ENCODE measurements around the gene COLEC11. TPM values are rescaled to one million over a fixed set of nuclear protein-coding genes. Genes with fewer than 3 reads are reported as not detected.

Gene COLEC11
- total and polyA plus RNA-seq, 9 of the 15 experiments (the other 6 are each of a cell fraction or from before 2014, with no cell fraction given), result 0.32 to 4.3 (median 1.8) TPM

DNA sequence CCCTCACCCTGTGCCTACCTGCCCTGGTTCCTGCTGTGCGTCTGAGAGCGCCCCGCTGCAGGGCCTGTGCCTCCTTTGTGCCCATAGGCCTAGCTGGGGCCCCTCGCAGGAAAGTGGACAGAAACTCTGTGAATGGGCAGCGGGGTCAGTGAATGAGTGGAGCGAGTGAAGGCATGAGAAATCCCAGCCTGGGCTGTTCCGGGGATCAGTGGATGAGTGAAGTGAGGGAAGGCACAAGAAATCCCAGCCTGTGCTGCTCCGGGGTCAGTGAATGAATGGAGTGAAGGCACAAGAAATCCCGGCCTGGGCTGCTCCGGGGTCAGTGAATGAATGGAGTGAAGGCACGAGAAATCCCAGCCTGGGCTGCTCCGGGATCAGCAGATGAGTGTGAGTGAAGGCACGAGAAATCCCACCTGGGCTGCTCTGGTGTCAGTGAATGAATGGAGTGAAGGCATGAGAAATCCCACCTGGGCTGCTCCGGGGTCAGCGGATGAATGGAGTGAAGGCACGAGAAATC is 2.0 kb downstream of the COLEC11 start:
- Histone ChIP-seq H2AFZ (ENCODE audit: low read depth, low read length) (0 out of 2 replicates have a peak overlapping the region, but pooled peaks have one; percentile 27), H3K9ac (ENCODE audit: insufficient read depth in 1 of 2, low read depth in 2 of 2, low read length in 2 of 2) (peak overlapping the region in 1 of 2 experiments; percentile 76; a peak in 2 of 4 replicates), H3K9me1 (ENCODE audit: control insufficient read depth, insufficient read depth, low read length) (no peaks in the 10 kb centered on the region), H3K4me2 (ENCODE audit: insufficient read depth, low read length) (no peak overlapping the region), H3K79me2 (ENCODE audit: control insufficient read depth, insufficient read depth, low read length) (peaks cover 1% of the 10 kb centered on the region; the same call in 1 of the 3 replicates), H3K4me1 (replicated peaks in 1 of 2; ENCODE audit: control insufficient read depth in 2 of 2, insufficient read depth in 2 of 2, low read length in 2 of 2) (peaks cover 24 to 49% of the 10 kb centered on the region in 2 experiments; a peak in 4 of 5 replicates), H3K27ac (ENCODE audit: extremely low read depth, low read depth, low read length) (no peak overlapping the region), H3K9me3 (replicated peaks; ENCODE audit: control insufficient read depth, insufficient read depth, low read depth, low read length) (no peaks in the 10 kb centered on the region), H3K4me3 (no peak overlapping the region), H3K27me3 (ENCODE audit: control insufficient read depth in 2 of 2, insufficient read depth in 2 of 2, low read length in 2 of 2) (no peaks in the 10 kb centered on the region), H4K20me1 (replicated peaks; ENCODE audit: control insufficient read depth, insufficient read depth, low read length) (no peaks in the 10 kb centered on the region), H3K36me3 (ENCODE audit: control insufficient read depth, insufficient read depth, low read length) (no peaks in the 10 kb centered on the region)
- ChIA-PET POLR2A (no interaction called here), CTCF (ENCODE audit: low intra/inter-chr PET ratio) (no interaction called here)
- BruUV-seq (replicated peaks), result no TSS peak
- no peak for DNase-seq (ENCODE audit: extremely low read depth in 1 of 4, low spot score in 3 of 4)
- in situ Hi-C loops (cut with MboI) (no loop called here), intact Hi-C loops (cut with micrococcal nuclease) (no loop called here)
- ATAC-seq, result no peak
- no peak for FAIRE-seq
- 75% methylated on average over 15 of the region's 16 CpGs for WGBS (ENCODE audit: insufficient coverage, low coverage, missing lambda C conversion rate)
- TF ChIP-seq DDX20 (tag; IDR thresholded peaks at IDR 0.05; ENCODE audit: low read depth) (no peak), POLR2AphosphoS2 (IDR thresholded peaks at IDR 0.05; ENCODE audit: low read length) (no peak), ZKSCAN3 (CRISPR knock-in tag; IDR thresholded peaks at IDR 0.05) (no peak), POLR2B (IDR thresholded peaks at IDR 0.05; ENCODE audit: low read depth, partially characterized antibody) (no peak), CEBPB (tag; IDR thresholded peaks at IDR 0.05) (no peak), ZNF436 (CRISPR knock-in tag; IDR thresholded peaks at IDR 0.05) (no peak), RBM17 (IDR thresholded peaks at IDR 0.05; ENCODE audit: borderline replicate concordance, low read depth, low read length) (no peak)
- TF ChIP-seq, protein P1, sequence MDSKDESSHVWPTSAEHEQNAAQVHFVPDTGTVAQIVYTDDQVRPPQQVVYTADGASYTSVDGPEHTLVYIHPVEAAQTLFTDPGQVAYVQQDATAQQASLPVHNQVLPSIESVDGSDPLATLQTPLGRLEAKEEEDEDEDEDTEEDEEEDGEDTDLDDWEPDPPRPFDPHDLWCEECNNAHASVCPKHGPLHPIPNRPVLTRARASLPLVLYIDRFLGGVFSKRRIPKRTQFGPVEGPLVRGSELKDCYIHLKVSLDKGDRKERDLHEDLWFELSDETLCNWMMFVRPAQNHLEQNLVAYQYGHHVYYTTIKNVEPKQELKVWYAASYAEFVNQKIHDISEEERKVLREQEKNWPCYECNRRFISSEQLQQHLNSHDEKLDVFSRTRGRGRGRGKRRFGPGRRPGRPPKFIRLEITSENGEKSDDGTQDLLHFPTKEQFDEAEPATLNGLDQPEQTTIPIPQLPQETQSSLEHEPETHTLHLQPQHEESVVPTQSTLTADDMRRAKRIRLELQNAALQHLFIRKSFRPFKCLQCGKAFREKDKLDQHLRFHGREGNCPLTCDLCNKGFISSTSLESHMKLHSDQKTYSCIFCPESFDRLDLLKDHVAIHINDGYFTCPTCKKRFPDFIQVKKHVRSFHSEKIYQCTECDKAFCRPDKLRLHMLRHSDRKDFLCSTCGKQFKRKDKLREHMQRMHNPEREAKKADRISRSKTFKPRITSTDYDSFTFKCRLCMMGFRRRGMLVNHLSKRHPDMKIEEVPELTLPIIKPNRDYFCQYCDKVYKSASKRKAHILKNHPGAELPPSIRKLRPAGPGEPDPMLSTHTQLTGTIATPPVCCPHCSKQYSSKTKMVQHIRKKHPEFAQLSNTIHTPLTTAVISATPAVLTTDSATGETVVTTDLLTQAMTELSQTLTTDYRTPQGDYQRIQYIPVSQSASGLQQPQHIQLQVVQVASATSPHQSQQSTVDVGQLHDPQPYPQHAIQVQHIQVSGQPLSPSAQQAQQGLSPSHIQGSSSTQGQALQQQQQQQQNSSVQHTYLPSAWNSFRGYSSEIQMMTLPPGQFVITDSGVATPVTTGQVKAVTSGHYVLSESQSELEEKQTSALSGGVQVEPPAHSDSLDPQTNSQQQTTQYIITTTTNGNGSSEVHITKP (IDR thresholded peaks at IDR 0.05; ENCODE audit: partially characterized antibody), result no peak
- TF ChIP-seq, protein P2, sequence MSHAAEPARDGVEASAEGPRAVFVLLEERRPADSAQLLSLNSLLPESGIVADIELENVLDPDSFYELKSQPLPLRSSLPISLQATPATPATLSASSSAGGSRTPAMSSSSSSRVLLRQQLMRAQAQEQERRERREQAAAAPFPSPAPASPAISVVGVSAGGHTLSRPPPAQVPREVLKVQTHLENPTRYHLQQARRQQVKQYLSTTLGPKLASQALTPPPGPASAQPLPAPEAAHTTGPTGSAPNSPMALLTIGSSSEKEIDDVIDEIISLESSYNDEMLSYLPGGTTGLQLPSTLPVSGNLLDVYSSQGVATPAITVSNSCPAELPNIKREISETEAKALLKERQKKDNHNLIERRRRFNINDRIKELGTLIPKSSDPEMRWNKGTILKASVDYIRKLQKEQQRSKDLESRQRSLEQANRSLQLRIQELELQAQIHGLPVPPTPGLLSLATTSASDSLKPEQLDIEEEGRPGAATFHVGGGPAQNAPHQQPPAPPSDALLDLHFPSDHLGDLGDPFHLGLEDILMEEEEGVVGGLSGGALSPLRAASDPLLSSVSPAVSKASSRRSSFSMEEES (CRISPR knock-in tag; IDR thresholded peaks at IDR 0.05), result no peak
- TF ChIP-seq, protein P3, sequence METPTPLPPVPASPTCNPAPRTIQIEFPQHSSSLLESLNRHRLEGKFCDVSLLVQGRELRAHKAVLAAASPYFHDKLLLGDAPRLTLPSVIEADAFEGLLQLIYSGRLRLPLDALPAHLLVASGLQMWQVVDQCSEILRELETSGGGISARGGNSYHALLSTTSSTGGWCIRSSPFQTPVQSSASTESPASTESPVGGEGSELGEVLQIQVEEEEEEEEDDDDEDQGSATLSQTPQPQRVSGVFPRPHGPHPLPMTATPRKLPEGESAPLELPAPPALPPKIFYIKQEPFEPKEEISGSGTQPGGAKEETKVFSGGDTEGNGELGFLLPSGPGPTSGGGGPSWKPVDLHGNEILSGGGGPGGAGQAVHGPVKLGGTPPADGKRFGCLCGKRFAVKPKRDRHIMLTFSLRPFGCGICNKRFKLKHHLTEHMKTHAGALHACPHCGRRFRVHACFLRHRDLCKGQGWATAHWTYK (CRISPR knock-in tag; IDR thresholded peaks at IDR 0.05), result no peak
- TF ChIP-seq, protein P4, sequence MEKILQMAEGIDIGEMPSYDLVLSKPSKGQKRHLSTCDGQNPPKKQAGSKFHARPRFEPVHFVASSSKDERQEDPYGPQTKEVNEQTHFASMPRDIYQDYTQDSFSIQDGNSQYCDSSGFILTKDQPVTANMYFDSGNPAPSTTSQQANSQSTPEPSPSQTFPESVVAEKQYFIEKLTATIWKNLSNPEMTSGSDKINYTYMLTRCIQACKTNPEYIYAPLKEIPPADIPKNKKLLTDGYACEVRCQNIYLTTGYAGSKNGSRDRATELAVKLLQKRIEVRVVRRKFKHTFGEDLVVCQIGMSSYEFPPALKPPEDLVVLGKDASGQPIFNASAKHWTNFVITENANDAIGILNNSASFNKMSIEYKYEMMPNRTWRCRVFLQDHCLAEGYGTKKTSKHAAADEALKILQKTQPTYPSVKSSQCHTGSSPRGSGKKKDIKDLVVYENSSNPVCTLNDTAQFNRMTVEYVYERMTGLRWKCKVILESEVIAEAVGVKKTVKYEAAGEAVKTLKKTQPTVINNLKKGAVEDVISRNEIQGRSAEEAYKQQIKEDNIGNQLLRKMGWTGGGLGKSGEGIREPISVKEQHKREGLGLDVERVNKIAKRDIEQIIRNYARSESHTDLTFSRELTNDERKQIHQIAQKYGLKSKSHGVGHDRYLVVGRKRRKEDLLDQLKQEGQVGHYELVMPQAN (IDR thresholded peaks at IDR 0.05; ENCODE audit: borderline replicate concordance), result no peak
- TF ChIP-seq, protein P5, sequence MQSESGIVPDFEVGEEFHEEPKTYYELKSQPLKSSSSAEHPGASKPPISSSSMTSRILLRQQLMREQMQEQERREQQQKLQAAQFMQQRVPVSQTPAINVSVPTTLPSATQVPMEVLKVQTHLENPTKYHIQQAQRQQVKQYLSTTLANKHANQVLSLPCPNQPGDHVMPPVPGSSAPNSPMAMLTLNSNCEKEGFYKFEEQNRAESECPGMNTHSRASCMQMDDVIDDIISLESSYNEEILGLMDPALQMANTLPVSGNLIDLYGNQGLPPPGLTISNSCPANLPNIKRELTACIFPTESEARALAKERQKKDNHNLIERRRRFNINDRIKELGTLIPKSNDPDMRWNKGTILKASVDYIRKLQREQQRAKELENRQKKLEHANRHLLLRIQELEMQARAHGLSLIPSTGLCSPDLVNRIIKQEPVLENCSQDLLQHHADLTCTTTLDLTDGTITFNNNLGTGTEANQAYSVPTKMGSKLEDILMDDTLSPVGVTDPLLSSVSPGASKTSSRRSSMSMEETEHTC (IDR thresholded peaks at IDR 0.05), result no peak
